Astrocyte (in vitro differentiated cells and primary cell): ENCODE measurements around the gene USH1C.

ENCODE experiments used
- CTCF ChIP-seq: IDR thresholded peaks from 2 replicates; pipeline ENCODE4 v1.5.1; 2011; ENCODE audit warnings: low read depth, mild to moderate bottlenecking, inconsistent platforms, low read length, moderate library complexity; ENCODE audit not compliant: insufficient read depth
- EZH2 ChIP-seq: IDR thresholded peaks from 2 replicates; pipeline ENCODE4 v1.6.1; 2012; ENCODE audit warnings: mild to moderate bottlenecking, low read length, inconsistent platforms; ENCODE audit not compliant: insufficient read depth

GRCh38 chr11:17512101-17512500 is 32.1 kb downstream of the USH1C start:
- TF ChIP-seq EZH2 = no peak
- no peak for TF ChIP-seq CTCF
